ENCODE results near the gene DENND1A.
A peak's percentile ranks its signal among the peaks of the same experiment; 100 is the strongest.
"Not testable (repeated sequence)": the region's sequence is repeated elsewhere in the genome, so short reads cannot be mapped to it uniquely, and the experiment has no call there.

The DENND1A gene

GRCh38 chr9:123929870-123930831 lies at the start of gene DENND1A:
DENND1A (minus strand) TSS chr9:123930126; CDS start chr9:123929905, 221 bp downstream.
- peak; percentile 79 for DNase-seq (ENCODE audit: low read depth)
- TF ChIP-seq CTCF (conservative IDR thresholded peaks at IDR 0.05; ENCODE audit: control insufficient read depth, insufficient read depth, low read depth, low read length) = no peak
- peak within 1 kb of the TSS; percentile 67 for H3K4me3 ChIP-seq (ENCODE audit: control insufficient read depth, low read depth, low read length)

GRCh38 chr9:123978981-123979380 lies 49.1 kb upstream of the DENND1A start:
- no peak overlapping the region for H3K4me3 ChIP-seq (ENCODE audit: control insufficient read depth, low read depth, low read length)
- TF ChIP-seq CTCF (conservative IDR thresholded peaks at IDR 0.05; ENCODE audit: control insufficient read depth, insufficient read depth, low read depth, low read length) = no peak
- no peak for DNase-seq (ENCODE audit: low read depth)

- not testable (repeated sequence) for H3K4me3 ChIP-seq (ENCODE audit: control insufficient read depth, low read depth, low read length); DNase-seq (ENCODE audit: low read depth)
Measured at GRCh38 chr9:123976579-123976978, 46.7 kb upstream of the DENND1A start.

- H3K4me3 ChIP-seq (ENCODE audit: control insufficient read depth, low read depth, low read length) = no peak overlapping the region
- no peak for TF ChIP-seq CTCF (conservative IDR thresholded peaks at IDR 0.05; ENCODE audit: control insufficient read depth, insufficient read depth, low read depth, low read length)
- DNase-seq (ENCODE audit: low read depth) = no peak
Measured at GRCh38 chr9:123975871-123976270, 45.9 kb upstream of the DENND1A start.

- no peak for TF ChIP-seq CTCF (conservative IDR thresholded peaks at IDR 0.05; ENCODE audit: control insufficient read depth, insufficient read depth, low read depth, low read length)
- H3K4me3 ChIP-seq (ENCODE audit: control insufficient read depth, low read depth, low read length) = no peak overlapping the region
Measured at GRCh38 chr9:123974471-123974870, 44.5 kb upstream of the DENND1A start.

GRCh38 chr9:123973590-123974223 lies 43.8 kb upstream of the DENND1A start:
- TF ChIP-seq CTCF (conservative IDR thresholded peaks at IDR 0.05; ENCODE audit: control insufficient read depth, insufficient read depth, low read depth, low read length) = no peak
- H3K4me3 ChIP-seq (ENCODE audit: control insufficient read depth, low read depth, low read length) = no peak overlapping the region
- no peak for DNase-seq (ENCODE audit: low read depth)

More at GRCh38 chr9:123974471-123974870, 44.5 kb upstream of the DENND1A start:
- DNase-seq (ENCODE audit: low read depth) = no peak

- DNase-seq (ENCODE audit: low read depth) = no peak
- H3K4me3 ChIP-seq (ENCODE audit: control insufficient read depth, low read depth, low read length) = no peak overlapping the region
- no peak for TF ChIP-seq CTCF (conservative IDR thresholded peaks at IDR 0.05; ENCODE audit: control insufficient read depth, insufficient read depth, low read depth, low read length)
Measured at GRCh38 chr9:123972618-123973017, 42.7 kb upstream of the DENND1A start.
